ENCODE data around the gene IGDCC3.

IGDCC3 gene

GRCh38 chr15:65289261-65289854, 88.4 kb downstream of the IGDCC3 start:
- DNase-seq (ENCODE audit: low read depth): no peak

GRCh38 chr15:65287520-65287855, 90.3 kb downstream of the IGDCC3 start:
- DNase-seq (ENCODE audit: low read depth): no peak

- peak; percentile 83 for DNase-seq (ENCODE audit: low read depth)
Measured at GRCh38 chr15:65286704-65287519, 90.9 kb downstream of the IGDCC3 start, which contains the start of gene PARP16. PARP16 (minus strand) TSS chr15:65286883; CDS start chr15:65286426, 457 bp downstream.

- DNase-seq (ENCODE audit: low read depth): no peak
Measured at GRCh38 chr15:65286069-65286703, 91.6 kb downstream of the IGDCC3 start.

- no peak for DNase-seq (ENCODE audit: low read depth)
Measured at GRCh38 chr15:65285291-65286068, 92.3 kb downstream of the IGDCC3 start.

GRCh38 chr15:65278480-65278879, 99.3 kb downstream of the IGDCC3 start:
- no peak for DNase-seq (ENCODE audit: low read depth)
